H1 (cell line): ENCODE results near the gene EBLN2. TPM values are rescaled to one million over a fixed set of nuclear protein-coding genes. Genes with fewer than 3 reads are reported as not detected.

Experiments
- CTCF ChIA-PET: fragments of 300-600 bp; sonication (Branson Sonifier 250); formaldehyde crosslinking; loops from one replicate; lab custom pipeline; 2021; ENCODE audit not compliant: partially characterized antibody; lab: Charles Lee
- POLR2A ChIA-PET: fragments of 300-600 bp; sonication (Branson Sonifier 250); formaldehyde crosslinking; loops from one replicate; lab custom pipeline; 2021; ENCODE audit warnings: inconsistent platforms; ENCODE audit not compliant: partially characterized antibody; lab: Charles Lee
- DNase-seq, 2 experiments: peaks; one replicate each; pipeline versions ENCODE4 v3.0.0 to v3.0.0-alpha.2; 2010 to 2022; ENCODE audit warnings: low spot score in 2 of 2, low read depth in 1 of 2, mixed read lengths in 1 of 2
- FAIRE-seq: peaks from 2 replicates; lab custom pipeline; 2011; peaks lifted over from hg19 to GRCh38; lab: Jason Lieb, UNC
- H2AFZ ChIP-seq: 2 replicates; pipeline ENCODE4 v1.8.1; 2012; ENCODE audit warnings: low read length, inconsistent platforms
- H2AK5ac ChIP-seq: 2 replicates; pipeline ENCODE4 v1.6.1; 2013; ENCODE audit warnings: low read depth, low read length
- H2BK120ac ChIP-seq: replicated peaks from 2 replicates; pipeline ENCODE3; 2013; ENCODE audit warnings: low read depth, low read length, inconsistent platforms
- H2BK12ac ChIP-seq: 2 replicates; pipeline ENCODE4 v1.6.1; 2013; ENCODE audit warnings: low read depth, low read length
- H2BK15ac ChIP-seq: 2 replicates; pipeline ENCODE4 v1.6.1; 2013; ENCODE audit warnings: low read length
- H2BK20ac ChIP-seq: 2 replicates; pipeline ENCODE4 v1.6.1; 2013; ENCODE audit warnings: low read length
- H2BK5ac ChIP-seq: 2 replicates; pipeline ENCODE4 v1.6.1; 2013; ENCODE audit warnings: low read depth, low read length
- H3K14ac ChIP-seq: 2 replicates; pipeline ENCODE4 v1.6.1; 2013; ENCODE audit warnings: inconsistent platforms; ENCODE audit not compliant: insufficient read length
- H3K18ac ChIP-seq: 2 replicates; pipeline ENCODE4 v1.6.1; 2013; ENCODE audit warnings: low read length; ENCODE audit errors: extremely low read depth
- H3K23ac ChIP-seq: 2 replicates; pipeline ENCODE4 v1.6.1; 2013; ENCODE audit warnings: inconsistent platforms; ENCODE audit not compliant: insufficient read length
- H3K23me2 ChIP-seq: 2 replicates; pipeline ENCODE4 v1.6.1; 2013; ENCODE audit warnings: low read depth, low read length
- H3K27ac ChIP-seq: 2 replicates; pipeline ENCODE4 v1.6.1; 2011; ENCODE audit warnings: low read depth, low read length, inconsistent platforms
- H3K27me3 ChIP-seq, 4 experiments: replicated peaks in 1 of 4; 1 replicate in 1 of 4; 2 replicates in 3 of 4; pipeline versions ENCODE4 v1.6.1 to v1.8.1; 2011 to 2013; ENCODE audit warnings: low read length in 3 of 4, mild to moderate bottlenecking in 3 of 4, inconsistent platforms in 2 of 4, mixed read lengths in 2 of 4, moderate library complexity in 1 of 4; ENCODE audit not compliant: control insufficient read depth in 3 of 4, insufficient read depth in 3 of 4; ENCODE audit errors: extremely low read depth in 1 of 4
- H3K36me3 ChIP-seq, 4 experiments: 2 replicates each; pipeline versions ENCODE4 v1.6.1 to v1.8.1; 2011 to 2013; ENCODE audit warnings: mild to moderate bottlenecking in 4 of 4, low read length in 3 of 4, moderate library complexity in 2 of 4, control low read depth in 1 of 4, inconsistent platforms in 1 of 4; ENCODE audit not compliant: insufficient read depth in 4 of 4, control insufficient read depth in 2 of 4
- H3K4ac ChIP-seq: replicated peaks from 2 replicates; pipeline ENCODE3; 2013; ENCODE audit warnings: low read length, low read depth, mixed read lengths, inconsistent platforms; ENCODE audit not compliant: insufficient read length
- H3K4me1 ChIP-seq, 4 experiments: replicated peaks in 1 of 4; 1 replicate in 1 of 4; 2 replicates in 3 of 4; pipeline versions ENCODE4 v1.6.1 to v1.8.1; 2011 to 2013; ENCODE audit warnings: low read length in 3 of 4, inconsistent platforms in 2 of 4, mixed read lengths in 1 of 4; ENCODE audit not compliant: insufficient read depth in 4 of 4, control insufficient read depth in 3 of 4
- H3K4me2 ChIP-seq, 2 experiments: 2 replicates each; pipeline versions ENCODE4 v1.6.1 to v1.8.1; 2011 to 2013; ENCODE audit warnings: low read depth in 2 of 2, low read length in 2 of 2, control low read depth in 1 of 2, inconsistent platforms in 1 of 2, mild to moderate bottlenecking in 1 of 2; ENCODE audit not compliant: insufficient read depth in 1 of 2
- H3K4me3 ChIP-seq, 4 experiments: fragments of 200-600, 300-600 bp in 1 of 4; sonication (generic), shearing (Covaris generic), sonication (Bioruptor Twin) in 1 of 4; 2 replicates each; pipeline versions ENCODE4 v1.5.1 to v1.8.1; 2011 to 2016; ENCODE audit warnings: low read length in 4 of 4, low read depth in 3 of 4, control low read depth in 2 of 4, inconsistent platforms in 2 of 4, mild to moderate bottlenecking in 2 of 4, mixed read lengths in 1 of 4, moderate library complexity in 1 of 4; ENCODE audit not compliant: insufficient read depth in 2 of 4; ENCODE audit errors: extremely low read depth in 1 of 4
- H3K56ac ChIP-seq: replicated peaks from 2 replicates; pipeline ENCODE3; 2013; ENCODE audit warnings: low read depth, mild to moderate bottlenecking, mixed read lengths, low read length, inconsistent platforms; ENCODE audit not compliant: insufficient read length
- H3K79me1 ChIP-seq: 2 replicates; pipeline ENCODE4 v1.6.1; 2013; ENCODE audit warnings: low read depth, low read length, control low read depth
- H3K79me2 ChIP-seq, 2 experiments: 2 replicates each; pipeline versions ENCODE4 v1.6.1 to v1.8.1; 2012 to 2013; ENCODE audit warnings: low read length in 2 of 2, mild to moderate bottlenecking in 2 of 2, inconsistent platforms in 1 of 2; ENCODE audit not compliant: insufficient read depth in 2 of 2, control insufficient read depth in 1 of 2
- H3K9ac ChIP-seq, 4 experiments: replicated peaks in 1 of 4; 1 replicate in 1 of 4; 2 replicates in 3 of 4; pipeline versions ENCODE4 v1.6.1 to v1.8.1; 2011 to 2013; ENCODE audit warnings: low read depth in 3 of 4, low read length in 3 of 4, control low read depth in 2 of 4, mild to moderate bottlenecking in 2 of 4, moderate library complexity in 2 of 4, inconsistent platforms in 1 of 4; ENCODE audit errors: extremely low read depth in 1 of 4
- H3K9me3 ChIP-seq, 2 experiments: 2 replicates each; pipeline versions ENCODE4 v1.6.1 to v1.8.1; 2012 to 2013; ENCODE audit warnings: mild to moderate bottlenecking in 2 of 2, moderate library complexity in 2 of 2, control low read depth in 1 of 2, inconsistent platforms in 1 of 2, low read depth in 1 of 2, low read length in 1 of 2, mixed read lengths in 1 of 2; ENCODE audit not compliant: insufficient read depth in 2 of 2
- H4K20me1 ChIP-seq, 2 experiments: replicated peaks in 1 of 2; 2 replicates each; pipeline versions ENCODE3 to v1.8.1; 2011 to 2013; ENCODE audit warnings: inconsistent platforms in 2 of 2, low read length in 2 of 2, mild to moderate bottlenecking in 1 of 2; ENCODE audit not compliant: insufficient read depth in 2 of 2, control insufficient read depth in 1 of 2
- H4K5ac ChIP-seq: 2 replicates; pipeline ENCODE4 v1.6.1; 2013; ENCODE audit warnings: low read length, low read depth, mixed read lengths, inconsistent platforms; ENCODE audit not compliant: insufficient read length
- H4K8ac ChIP-seq: 2 replicates; pipeline ENCODE4 v1.8.0; 2013; ENCODE audit warnings: mild to moderate bottlenecking, moderate library complexity, low read length, inconsistent platforms; ENCODE audit not compliant: insufficient read depth; ENCODE audit errors: extremely low read depth
- H4K91ac ChIP-seq: replicated peaks from 2 replicates; pipeline ENCODE3; 2013; ENCODE audit warnings: low read length, mixed read lengths, inconsistent platforms; ENCODE audit not compliant: insufficient read length
- JUND ChIP-seq: IDR thresholded peaks from 2 replicates; pipeline ENCODE4 v1.6.1; 2011; ENCODE audit warnings: mild to moderate bottlenecking, improper control_type of control experiment, low read length
- POLR2AphosphoS5 ChIP-seq: IDR thresholded peaks from 2 replicates; pipeline ENCODE4 v1.6.1; 2011; ENCODE audit warnings: low read depth, low read length
- TEAD4 ChIP-seq: IDR thresholded peaks from 2 replicates; pipeline ENCODE4 v1.6.1; 2012; ENCODE audit warnings: low read depth, low read length, inconsistent platforms, mixed read lengths
- WGBS, 2 experiments: shearing (Covaris generic) in 1 of 2; methylation state at CpG; one replicate each; pipeline versions ENCODE4 v1.1.6 to v1.1.7; 2013 to 2015; ENCODE audit warnings: low lambda C conversion rate in 2 of 2, mixed read lengths in 2 of 2, inconsistent platforms in 1 of 2, low coverage in 1 of 2, missing lambda C conversion rate in 1 of 2; ENCODE audit not compliant: insufficient replicate concordance in 2 of 2, insufficient coverage in 1 of 2, insufficient read length in 1 of 2; ENCODE audit errors: extremely low coverage in 1 of 2, missing lambda C conversion rate in 1 of 2; 5-methylcytosine and 5-hydroxymethylcytosine counted together
- polyA plus RNA-seq, 7 experiments: library from polyadenylated mRNA; depleted of rRNA in 3 of 7; stranded (reverse) in 5 of 7; unstranded in 2 of 7; fragments of >200 nt in 5 of 7; fragments of 200-250 nt in 2 of 7; gene quantifications; 1 replicate in 5 of 7; 2 replicates in 1 of 7; 4 replicates in 1 of 7; pipeline versions ENCODE4 v1.2.1 to v1.2.3, GENCODE V29; 2011 to 2013; ENCODE audit warnings: missing spikeins in 2 of 7, mixed read lengths in 2 of 7
- total RNA-seq: library from RNA; stranded (reverse); fragmentation: NEBNext Ultra II Directional; extraction: Animal tissue kit (Norgen Biotek cat#: 25700); gene quantifications from 2 replicates; pipeline ENCODE4 v1.2.1, GENCODE V29; 2021

Gene EBLN2
- total and polyA plus RNA-seq, 2 of the 8 experiments (the other 6 are each of a cell fraction or from before 2014, with no cell fraction given), result 1.9 to 3.8 TPM

- no peak overlapping the region for H2AK5ac ChIP-seq
- peaks cover 0 to 7% (median 0%) of the 10 kb centered on the region in 4 experiments; a peak in 1 of 8 replicates for H3K36me3 ChIP-seq
- no peaks in the 10 kb centered on the region for H3K23me2 ChIP-seq
- H2BK5ac ChIP-seq, result no peak overlapping the region
- H3K23ac ChIP-seq, result no peak overlapping the region
- no peak overlapping the region for H2BK15ac ChIP-seq
- 53% methylated on average over 2 of the region's 2 CpGs; no CpG with 5 or more reads in 1 of the 2 experiments for WGBS, 2 experiments
- peaks cover 17 to 99% of the 10 kb centered on the region in 2 experiments for H3K79me2 ChIP-seq
- H3K14ac ChIP-seq, result no peak overlapping the region
- H3K79me1 ChIP-seq, result 0 out of 2 replicates have a peak, but pooled peaks cover 2% of the 10 kb centered on the region
- no peak overlapping the region for H3K4ac ChIP-seq
- CTCF ChIA-PET, result no interaction called here
- H3K9me3 ChIP-seq, result no peaks in the 10 kb centered on the region
- peaks cover 0 to 7% (median 4%) of the 10 kb centered on the region in 4 experiments; a peak in 3 of 7 replicates for H3K4me1 ChIP-seq
- H3K4me3 ChIP-seq, result no peak overlapping the region
- no peak overlapping the region for H4K8ac ChIP-seq
- DNase-seq (no peak), FAIRE-seq (no peak)
- no peak overlapping the region for H3K27ac ChIP-seq
- H4K91ac ChIP-seq, result no peak overlapping the region
- no peak overlapping the region for H2AFZ ChIP-seq
- POLR2A ChIA-PET, result interaction anchor here (0.5 to 1.2 kb wide), 5 partner anchors 7 to 49 kb away, joined by 3 to 4 read pairs (median 3); no protein-coding TSS in a partner anchor
- H3K27me3 ChIP-seq, result no peaks in the 10 kb centered on the region
- H2BK120ac ChIP-seq, result no peak overlapping the region
- H3K18ac ChIP-seq, result no peak overlapping the region
- TF ChIP-seq POLR2AphosphoS5 (no peak), TEAD4 (peak; percentile 78), JUND (no peak)
- no peak overlapping the region for H2BK20ac ChIP-seq
- H4K5ac ChIP-seq, result no peak overlapping the region
- no peak overlapping the region for H3K9ac ChIP-seq
- no peak overlapping the region for H2BK12ac ChIP-seq
- no peak overlapping the region for H3K56ac ChIP-seq
- peaks cover 13 to 32% of the 10 kb centered on the region in 2 experiments for H4K20me1 ChIP-seq
- H3K4me2 ChIP-seq, result peak overlapping the region in 1 of 2 experiments; percentile 28; a peak in 1 of 4 replicates
Measured at GRCh38 chr3:73046195-73046594, 15.3 kb upstream of the EBLN2 start.
